ENCODE results near the gene GDPD5.

GDPD5 gene

GRCh38 chr11:75487365-75487764 lies 38.4 kb downstream of the GDPD5 start:
- DNase-seq, result no peak

GRCh38 chr11:75485742-75486141 lies 40.0 kb downstream of the GDPD5 start:
- DNase-seq, result no peak

GRCh38 chr11:75482931-75483469 lies 42.7 kb downstream of the GDPD5 start:
- no peak for DNase-seq

DNA sequence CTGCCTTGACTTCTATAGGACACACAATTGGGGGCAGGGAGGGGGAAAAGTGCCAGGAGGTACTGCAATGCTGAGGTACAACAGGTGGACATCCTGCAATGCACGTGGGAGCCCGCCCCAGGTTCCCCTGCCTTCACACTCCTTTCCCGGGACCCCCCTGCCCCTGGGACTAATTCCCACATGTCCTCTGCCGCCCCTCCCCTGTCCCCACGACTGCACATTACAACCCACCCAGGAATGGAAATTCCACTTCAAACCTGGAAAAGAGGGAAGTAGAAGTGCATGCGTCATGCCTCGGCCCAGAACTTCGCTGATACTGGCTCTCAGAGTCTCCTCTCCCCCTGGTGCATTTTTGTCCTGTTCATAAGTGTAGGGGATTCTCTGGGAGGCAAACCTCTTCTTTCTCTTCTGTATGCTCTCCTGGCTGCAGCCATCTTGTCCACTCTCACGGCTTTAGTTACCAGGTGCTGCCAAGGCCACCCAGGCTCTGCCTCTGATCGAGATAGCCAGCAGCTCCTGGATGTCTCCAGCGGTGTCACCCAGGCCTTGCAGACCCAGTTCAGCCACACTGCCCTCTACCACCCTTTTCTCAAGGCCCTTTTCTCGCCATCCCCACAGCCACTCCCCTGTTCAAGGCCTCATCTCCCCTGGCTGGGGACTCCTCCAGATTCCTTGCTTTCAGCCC lies 43.7 kb downstream of the GDPD5 start:
- DNase-seq, result no peak

DNA sequence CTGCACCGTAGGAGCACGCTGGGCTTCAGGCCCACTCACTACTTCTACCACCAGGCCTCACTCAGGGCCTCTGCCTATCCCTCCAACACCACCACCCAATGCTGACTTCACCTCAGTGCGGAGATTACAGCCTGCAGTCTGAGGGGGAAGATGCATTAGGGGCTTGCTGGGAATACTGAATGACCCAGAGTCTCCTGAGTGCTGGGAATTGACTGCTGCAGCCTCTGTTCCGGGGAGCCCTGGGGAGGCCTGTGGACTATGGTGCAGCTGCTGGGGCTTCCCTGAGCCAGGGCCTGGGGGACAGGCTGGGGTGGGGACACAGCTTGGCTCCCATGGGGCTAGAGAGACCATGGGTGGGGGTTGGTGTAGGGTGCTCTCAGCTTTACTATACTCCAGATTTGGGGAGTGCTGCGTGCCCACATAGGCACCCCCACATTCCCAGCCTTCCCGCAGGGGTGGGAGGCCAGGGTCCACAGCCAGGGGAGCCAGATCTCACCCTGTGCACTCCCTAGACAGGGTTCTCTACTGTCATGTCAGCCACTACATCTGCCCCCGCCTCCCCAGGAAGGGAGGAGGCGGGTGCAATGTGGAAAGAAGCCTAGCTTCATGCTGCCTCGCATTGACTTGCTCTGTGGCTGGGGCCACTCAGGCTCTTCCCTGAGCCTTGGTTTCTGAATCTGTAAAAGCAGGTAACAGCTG lies 44.4 kb downstream of the GDPD5 start:
- DNase-seq, result no peak

DNA sequence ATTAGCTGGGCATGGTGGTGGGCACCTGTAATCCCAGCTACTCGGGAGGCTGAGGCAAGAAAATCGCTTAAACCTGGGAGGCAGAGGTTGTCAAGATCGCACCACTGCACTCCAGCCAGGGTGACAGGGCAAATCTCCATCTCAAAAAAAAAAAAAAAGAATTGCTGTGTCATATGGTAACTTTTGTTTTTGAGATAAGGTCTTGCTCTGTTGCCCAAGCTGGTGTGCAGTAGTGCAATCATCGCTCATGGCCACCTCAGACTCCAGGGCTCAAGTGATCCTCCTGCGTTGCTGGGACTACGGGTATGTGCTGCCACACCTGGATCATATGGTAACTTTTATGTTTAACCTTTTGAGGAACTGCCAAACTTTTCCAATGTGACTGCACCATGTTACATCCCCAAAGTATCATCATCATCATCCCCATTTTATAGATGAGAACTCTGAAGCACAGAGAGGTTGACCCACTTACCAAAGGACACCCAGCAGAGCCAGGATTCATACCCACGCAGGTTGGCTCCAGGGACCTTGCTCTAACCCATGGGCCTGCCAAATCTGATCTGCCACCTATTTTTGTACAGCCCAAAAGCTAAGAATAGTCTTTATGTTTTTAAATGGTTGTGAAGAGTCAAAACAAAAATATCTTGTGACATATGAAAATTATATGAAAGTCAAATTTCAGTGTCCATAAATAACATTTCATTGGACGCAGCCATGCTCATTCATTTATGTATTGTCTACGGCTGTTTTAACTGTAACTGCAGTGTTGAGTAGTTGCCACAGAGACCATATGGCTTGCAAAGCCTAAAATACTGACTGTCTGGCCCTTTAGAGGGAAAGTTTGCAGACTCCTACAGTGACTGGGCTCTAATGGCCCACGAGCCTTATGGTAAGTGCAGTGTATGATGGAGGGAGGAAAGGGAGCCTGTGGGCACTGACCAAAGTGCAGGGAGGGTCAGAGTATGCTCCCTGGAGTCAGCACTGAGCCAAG lies 45.3 kb downstream of the GDPD5 start:
- DNase-seq, result no peak

GRCh38 chr11:75479597-75480145 lies 46.1 kb downstream of the GDPD5 start:
- no peak for DNase-seq

GRCh38 chr11:75478783-75479596 lies 46.8 kb downstream of the GDPD5 start:
- DNase-seq, result no peak

GRCh38 chr11:75477614-75477935 lies 48.2 kb downstream of the GDPD5 start:
- DNase-seq, result no peak

DNA sequence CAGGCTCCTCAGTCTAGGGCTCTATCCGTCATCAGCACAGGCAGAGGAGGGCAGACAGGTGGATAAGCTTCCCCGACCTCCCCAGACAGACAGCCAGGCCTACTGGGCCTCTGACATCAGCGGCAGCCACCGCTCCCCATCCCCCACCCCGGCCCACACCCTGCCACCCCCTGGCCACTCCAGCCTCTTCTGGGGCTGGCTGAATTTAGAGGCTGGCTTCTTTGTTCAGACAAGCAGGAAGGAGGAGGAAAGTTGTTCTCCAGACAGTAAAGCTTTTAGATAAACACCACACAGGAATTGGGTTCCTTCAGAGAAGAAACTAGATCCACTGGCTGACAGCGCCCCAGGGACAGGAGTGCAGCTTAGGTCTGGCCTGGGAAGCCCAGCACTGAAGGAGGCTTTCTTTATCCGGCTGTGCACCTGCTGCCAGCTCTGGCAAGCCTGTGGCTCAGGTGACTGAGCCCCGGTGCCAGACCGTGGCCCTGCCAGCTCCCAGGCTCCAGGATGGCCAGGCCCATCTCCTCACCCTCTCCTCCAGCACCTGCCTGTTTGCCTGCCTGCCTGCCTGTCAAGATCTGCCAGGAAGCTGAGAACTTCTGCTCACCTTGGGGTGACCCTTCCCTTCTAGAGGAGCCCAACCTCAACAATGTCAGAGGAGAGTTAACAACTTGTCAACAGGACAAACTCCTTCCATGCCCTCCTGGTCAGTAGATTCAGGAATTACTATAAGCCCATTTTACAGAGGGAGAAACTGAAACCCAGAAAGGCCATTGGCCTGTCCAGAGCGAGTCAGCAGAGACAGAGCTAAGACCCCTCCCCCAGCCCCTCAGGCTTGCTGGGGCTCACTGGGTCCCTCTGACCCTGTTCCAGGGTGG lies 48.8 kb downstream of the GDPD5 start:
- DNase-seq, result no peak

DNA sequence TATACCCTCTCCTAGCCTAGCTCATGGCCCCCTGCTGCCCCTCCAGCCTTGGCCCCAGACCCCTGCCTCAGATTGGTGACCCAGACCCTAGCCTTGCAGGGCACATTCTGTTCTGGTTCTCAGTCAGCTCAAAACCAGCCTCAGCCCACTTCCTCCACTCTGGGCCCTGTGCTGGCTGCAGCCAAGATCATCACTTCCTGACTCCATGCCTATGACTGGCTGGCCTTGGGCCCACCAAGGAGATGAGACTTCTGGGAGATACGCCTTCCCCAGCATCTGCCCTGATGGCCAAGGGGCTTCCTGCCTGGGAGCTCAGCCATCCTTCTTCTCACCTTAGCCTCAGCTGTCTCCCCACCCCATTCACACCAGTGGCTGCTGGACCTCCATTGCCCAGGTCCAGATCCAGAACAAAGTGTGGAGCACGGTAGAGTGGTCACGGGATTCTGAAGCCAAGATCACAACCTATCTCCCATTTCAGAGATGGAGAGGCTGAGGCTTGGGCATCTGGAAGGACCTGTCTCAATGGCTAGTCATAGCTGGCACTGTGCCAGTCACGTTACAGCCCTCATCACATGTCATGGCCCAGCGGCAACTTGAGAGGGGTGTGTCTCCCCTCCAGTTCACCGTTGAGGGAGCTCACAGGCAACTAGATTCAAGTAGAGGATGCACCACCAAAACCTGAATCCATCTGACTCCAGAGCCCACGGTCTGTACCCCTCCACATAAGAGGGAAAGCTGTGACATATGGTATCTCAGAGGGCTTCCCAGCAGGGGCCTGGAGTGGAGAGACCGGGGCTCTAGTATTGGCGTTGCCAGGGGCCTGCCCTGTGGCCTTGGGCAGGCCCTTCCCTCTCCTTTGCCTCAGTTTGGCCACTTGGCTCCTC lies 49.7 kb downstream of the GDPD5 start:
- no peak for DNase-seq

- peak; percentile 62 for DNase-seq
Measured at GRCh38 chr11:75474878-75475766, 50.6 kb downstream of the GDPD5 start.

DNA sequence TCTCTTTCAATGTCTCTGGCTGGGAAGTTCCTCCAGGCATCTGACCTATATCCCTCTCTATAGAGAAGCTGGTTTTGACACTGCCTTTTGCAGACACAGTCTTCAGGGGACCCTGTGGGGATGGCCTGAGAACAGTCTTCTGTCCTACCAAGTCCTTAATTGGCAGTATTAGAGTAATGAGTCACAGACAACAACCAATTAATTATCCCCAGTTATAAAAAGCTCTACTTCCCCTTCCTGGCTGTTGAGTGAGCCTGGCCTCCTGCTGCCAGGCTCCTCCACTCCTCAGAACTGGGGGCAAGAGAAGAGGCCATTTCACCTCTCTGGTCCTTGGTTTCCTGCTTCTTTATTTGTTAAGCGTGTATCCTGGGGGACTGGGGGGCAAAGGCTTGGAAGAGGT lies 51.5 kb downstream of the GDPD5 start:
- DNase-seq, result no peak

DNA sequence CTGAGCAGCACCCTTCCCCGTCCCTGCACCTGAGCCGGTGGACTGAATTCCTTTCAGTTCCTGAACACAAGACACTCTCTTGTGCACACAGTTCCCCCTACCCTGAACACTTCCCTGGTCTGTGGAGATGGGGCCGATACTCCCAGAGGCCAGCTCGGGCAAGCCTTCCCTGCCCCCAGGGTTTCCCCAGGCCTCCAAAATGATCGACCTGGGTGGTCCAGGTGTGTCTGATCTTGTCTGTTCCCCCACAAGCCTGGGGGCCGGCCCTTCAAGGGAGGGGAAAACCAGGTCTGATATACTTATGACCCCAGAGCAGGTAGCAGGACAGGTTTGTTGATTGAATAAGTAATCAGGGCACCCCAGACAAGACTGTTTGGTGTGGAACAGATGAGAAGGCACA lies 52.1 kb downstream of the GDPD5 start:
- no peak for DNase-seq

GRCh38 chr11:75472081-75472732 lies 53.5 kb downstream of the GDPD5 start:
- DNase-seq, result no peak

- DNase-seq, result no peak
Measured at GRCh38 chr11:75471176-75471973, 54.4 kb downstream of the GDPD5 start.

GRCh38 chr11:75470476-75471080 lies 55.2 kb downstream of the GDPD5 start:
- no peak for DNase-seq

Measured in activated naive CD4-positive, alpha-beta T cell treated with anti-CD3 and anti-CD28 coated beads, Interleukin-2, amount 50 U/mL, for 16 hours (primary cell).